ENCODE data around the gene HCK.

The HCK gene

GRCh38 chr20:32057656-32058184 lies 5.7 kb downstream of the HCK start:
- no peaks in the 10 kb centered on the region for H3K36me3 ChIP-seq (ENCODE audit: insufficient read depth, low read length)
- no peaks in the 10 kb centered on the region for H3K9me3 ChIP-seq (ENCODE audit: insufficient read depth, low read length, severe bottlenecking)
- no peaks in the 10 kb centered on the region for H3K4me1 ChIP-seq (ENCODE audit: insufficient read depth, low read length)
- H2AFZ ChIP-seq (ENCODE audit: low read depth, low read length): no peak overlapping the region
- no peak for ATAC-seq (ENCODE audit: insufficient read depth, low read depth)
- H3K79me2 ChIP-seq (ENCODE audit: insufficient read depth, low read length): no peaks in the 10 kb centered on the region
- no peak overlapping the region for H3K4me2 ChIP-seq (ENCODE audit: insufficient read depth, low read length)
- H3K27ac ChIP-seq (ENCODE audit: low read length): no peak overlapping the region
- no peak overlapping the region for H3K9ac ChIP-seq (ENCODE audit: low read depth, low read length)
- no peaks in the 10 kb centered on the region for H4K20me1 ChIP-seq (ENCODE audit: insufficient read depth, low read length)
- H3K27me3 ChIP-seq (ENCODE audit: insufficient read depth, low read length, poor library complexity): peaks cover 13% of the 10 kb centered on the region
- TF ChIP-seq EZH2 (IDR thresholded peaks at IDR 0.05; ENCODE audit: borderline replicate concordance, low read depth, low read length, severe bottlenecking) (no peak), CTCF (IDR thresholded peaks at IDR 0.05; ENCODE audit: borderline replicate concordance, extremely low read depth, low read length, poor library complexity, severe bottlenecking) (no peak)
- H3K4me3 ChIP-seq (ENCODE audit: low read depth in 1 of 2, low read length in 2 of 2): no peak overlapping the region
- no peak for DNase-seq

GRCh38 chr20:32059189-32059588 lies 7.1 kb downstream of the HCK start:
- no peak overlapping the region for H3K4me3 ChIP-seq (ENCODE audit: low read depth in 1 of 2, low read length in 2 of 2)
- no peak overlapping the region for H2AFZ ChIP-seq (ENCODE audit: low read depth, low read length)
- no peaks in the 10 kb centered on the region for H3K9me3 ChIP-seq (ENCODE audit: insufficient read depth, low read length, severe bottlenecking)
- H3K27me3 ChIP-seq (ENCODE audit: insufficient read depth, low read length, poor library complexity): peaks cover 20% of the 10 kb centered on the region
- no peak overlapping the region for H3K9ac ChIP-seq (ENCODE audit: low read depth, low read length)
- H3K79me2 ChIP-seq (ENCODE audit: insufficient read depth, low read length): no peaks in the 10 kb centered on the region
- H3K27ac ChIP-seq (ENCODE audit: low read length): no peak overlapping the region
- TF ChIP-seq EZH2 (IDR thresholded peaks at IDR 0.05; ENCODE audit: borderline replicate concordance, low read depth, low read length, severe bottlenecking): no peak
- no peak for TF ChIP-seq CTCF (IDR thresholded peaks at IDR 0.05; ENCODE audit: borderline replicate concordance, extremely low read depth, low read length, poor library complexity, severe bottlenecking)
- DNase-seq: no peak
- ATAC-seq (ENCODE audit: insufficient read depth, low read depth): no peak
- no peaks in the 10 kb centered on the region for H4K20me1 ChIP-seq (ENCODE audit: insufficient read depth, low read length)
- no peaks in the 10 kb centered on the region for H3K36me3 ChIP-seq (ENCODE audit: insufficient read depth, low read length)
- no peak overlapping the region for H3K4me2 ChIP-seq (ENCODE audit: insufficient read depth, low read length)
- H3K4me1 ChIP-seq (ENCODE audit: insufficient read depth, low read length): no peaks in the 10 kb centered on the region

GRCh38 chr20:32062776-32063170 lies 10.7 kb downstream of the HCK start:
- H3K4me2 ChIP-seq (ENCODE audit: insufficient read depth, low read length): no peak overlapping the region
- H3K4me1 ChIP-seq (ENCODE audit: insufficient read depth, low read length): no peaks in the 10 kb centered on the region
- no peak for ATAC-seq (ENCODE audit: insufficient read depth, low read depth)
- no peaks in the 10 kb centered on the region for H4K20me1 ChIP-seq (ENCODE audit: insufficient read depth, low read length)
- no peak overlapping the region for H3K9ac ChIP-seq (ENCODE audit: low read depth, low read length)
- H3K9me3 ChIP-seq (ENCODE audit: insufficient read depth, low read length, severe bottlenecking): no peaks in the 10 kb centered on the region
- no peak overlapping the region for H3K4me3 ChIP-seq (ENCODE audit: low read depth in 1 of 2, low read length in 2 of 2)
- H3K27ac ChIP-seq (ENCODE audit: low read length): no peak overlapping the region
- DNase-seq: no peak
- H3K27me3 ChIP-seq (ENCODE audit: insufficient read depth, low read length, poor library complexity): peaks cover 18% of the 10 kb centered on the region
- TF ChIP-seq EZH2 (IDR thresholded peaks at IDR 0.05; ENCODE audit: borderline replicate concordance, low read depth, low read length, severe bottlenecking): no peak
- TF ChIP-seq CTCF (IDR thresholded peaks at IDR 0.05; ENCODE audit: borderline replicate concordance, extremely low read depth, low read length, poor library complexity, severe bottlenecking): no peak
- H3K79me2 ChIP-seq (ENCODE audit: insufficient read depth, low read length): no peaks in the 10 kb centered on the region
- H3K36me3 ChIP-seq (ENCODE audit: insufficient read depth, low read length): no peaks in the 10 kb centered on the region
- H2AFZ ChIP-seq (ENCODE audit: low read depth, low read length): no peak overlapping the region

- TF ChIP-seq CTCF (IDR thresholded peaks at IDR 0.05; ENCODE audit: borderline replicate concordance, extremely low read depth, low read length, poor library complexity, severe bottlenecking) (no peak), EZH2 (IDR thresholded peaks at IDR 0.05; ENCODE audit: borderline replicate concordance, low read depth, low read length, severe bottlenecking) (no peak)
- no peak overlapping the region for H3K4me2 ChIP-seq (ENCODE audit: insufficient read depth, low read length)
- H3K9me3 ChIP-seq (ENCODE audit: insufficient read depth, low read length, severe bottlenecking): no peaks in the 10 kb centered on the region
- ATAC-seq (ENCODE audit: insufficient read depth, low read depth) (no peak), DNase-seq (no peak)
- no peak overlapping the region for H3K27ac ChIP-seq (ENCODE audit: low read length)
- H4K20me1 ChIP-seq (ENCODE audit: insufficient read depth, low read length): no peaks in the 10 kb centered on the region
- H3K9ac ChIP-seq (ENCODE audit: low read depth, low read length): no peak overlapping the region
- H3K79me2 ChIP-seq (ENCODE audit: insufficient read depth, low read length): no peaks in the 10 kb centered on the region
- H3K4me1 ChIP-seq (ENCODE audit: insufficient read depth, low read length): no peaks in the 10 kb centered on the region
- no peak overlapping the region for H2AFZ ChIP-seq (ENCODE audit: low read depth, low read length)
- no peaks in the 10 kb centered on the region for H3K36me3 ChIP-seq (ENCODE audit: insufficient read depth, low read length)
- peaks cover 16% of the 10 kb centered on the region for H3K27me3 ChIP-seq (ENCODE audit: insufficient read depth, low read length, poor library complexity)
- H3K4me3 ChIP-seq (ENCODE audit: low read depth in 1 of 2, low read length in 2 of 2): no peak overlapping the region
Measured at GRCh38 chr20:32063695-32064094, 11.7 kb downstream of the HCK start.
